BJ (cell line): ENCODE data around the gene GPR108. TPM values are rescaled to one million over a fixed set of nuclear protein-coding genes. Genes with fewer than 3 reads are reported as not detected.

Experiments used
- CTCF ChIA-PET: fragments of 350-600 bp; formaldehyde crosslinking; extraction: SDS; loops from one replicate; lab custom pipeline; 2021; ENCODE audit warnings: antibody characterized with exemption, inconsistent platforms; lab: Yijun Ruan, JAX
- POLR2A ChIA-PET: fragments of 300-600 bp; sonication (Branson Sonifier 250); formaldehyde crosslinking; extraction: SDS; loops from one replicate; lab custom pipeline; 2021; ENCODE audit warnings: antibody characterized with exemption; lab: Charles Lee
- DNase-seq: peaks from one replicate; pipeline ENCODE4 v3.0.0-alpha.2; 2011; ENCODE audit warnings: low read depth
- H3K27me3 ChIP-seq: 2 replicates; pipeline ENCODE4 v1.6.0; 2011; ENCODE audit warnings: low read length; ENCODE audit not compliant: control insufficient read depth, insufficient read depth
- H3K36me3 ChIP-seq: 2 replicates; pipeline ENCODE4 v1.5.1; 2011; ENCODE audit warnings: low read length; ENCODE audit not compliant: control insufficient read depth, insufficient read depth
- H3K4me3 ChIP-seq: 2 replicates; pipeline ENCODE4 v1.5.1; 2011; ENCODE audit warnings: low read depth, mild to moderate bottlenecking, control low read depth, low read length
- polyA plus RNA-seq: library from polyadenylated mRNA; depleted of rRNA; stranded (reverse); fragments of >200 nt; gene quantifications from 2 replicates; pipeline ENCODE4 v1.2.3, GENCODE V29; 2011; rRNA removed
- TF ChIP-seq, protein P1 (sequence below): IDR thresholded peaks from 2 replicates; pipeline ENCODE4 v1.5.1; 2011; ENCODE audit warnings: low read depth, mild to moderate bottlenecking, control low read depth, inconsistent platforms, low read length, moderate library complexity; ENCODE audit not compliant: insufficient read depth

GPR108 gene
- polyA plus RNA-seq, 1 experiment, result 71.4 TPM

GRCh38 chr19:6680141-6680540 is 57.2 kb downstream of the GPR108 start:
- DNase-seq, result no peak
- Histone ChIP-seq H3K4me3 (no peak overlapping the region), H3K36me3 (no peaks in the 10 kb centered on the region), H3K27me3 (no peaks in the 10 kb centered on the region)
- CTCF ChIA-PET, result no interaction called here
- POLR2A ChIA-PET, result no interaction called here
- TF ChIP-seq, protein P1, sequence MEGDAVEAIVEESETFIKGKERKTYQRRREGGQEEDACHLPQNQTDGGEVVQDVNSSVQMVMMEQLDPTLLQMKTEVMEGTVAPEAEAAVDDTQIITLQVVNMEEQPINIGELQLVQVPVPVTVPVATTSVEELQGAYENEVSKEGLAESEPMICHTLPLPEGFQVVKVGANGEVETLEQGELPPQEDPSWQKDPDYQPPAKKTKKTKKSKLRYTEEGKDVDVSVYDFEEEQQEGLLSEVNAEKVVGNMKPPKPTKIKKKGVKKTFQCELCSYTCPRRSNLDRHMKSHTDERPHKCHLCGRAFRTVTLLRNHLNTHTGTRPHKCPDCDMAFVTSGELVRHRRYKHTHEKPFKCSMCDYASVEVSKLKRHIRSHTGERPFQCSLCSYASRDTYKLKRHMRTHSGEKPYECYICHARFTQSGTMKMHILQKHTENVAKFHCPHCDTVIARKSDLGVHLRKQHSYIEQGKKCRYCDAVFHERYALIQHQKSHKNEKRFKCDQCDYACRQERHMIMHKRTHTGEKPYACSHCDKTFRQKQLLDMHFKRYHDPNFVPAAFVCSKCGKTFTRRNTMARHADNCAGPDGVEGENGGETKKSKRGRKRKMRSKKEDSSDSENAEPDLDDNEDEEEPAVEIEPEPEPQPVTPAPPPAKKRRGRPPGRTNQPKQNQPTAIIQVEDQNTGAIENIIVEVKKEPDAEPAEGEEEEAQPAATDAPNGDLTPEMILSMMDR, result no peak

Other genes with a start within 250 kb of the GPR108 start
- not detected in 2 replicates for gene TUBB4A, start 235.3 kb downstream of the GPR108 start, polyA plus RNA-seq
- gene TNFSF9, start 206.6 kb downstream of the GPR108 start, polyA plus RNA-seq, result 0.11 and 0.26 TPM in 2 replicates
- not detected in 2 replicates for gene CD70, start 146.4 kb downstream of the GPR108 start, polyA plus RNA-seq
- gene TNFSF14, start 67.4 kb downstream of the GPR108 start, polyA plus RNA-seq, result not detected in 2 replicates
- gene C3, start 16.9 kb downstream of the GPR108 start, polyA plus RNA-seq, result 10.0 and 14.7 TPM in 2 replicates
- 42.1 and 51.5 TPM in 2 replicates for gene TRIP10, start 2.1 kb upstream of the GPR108 start, polyA plus RNA-seq
- gene SH2D3A, start 29.9 kb upstream of the GPR108 start, polyA plus RNA-seq, result 0.07 TPM in 1 of 2 replicates, not detected in the other
- not detected in 2 replicates for gene VAV1, start 35.1 kb upstream of the GPR108 start, polyA plus RNA-seq
- not detected in 2 replicates for gene ADGRE1, start 150.0 kb upstream of the GPR108 start, polyA plus RNA-seq